Retinal pigment epithelial cell (primary cell): ENCODE results near the gene CARD19.

ENCODE experiments used
- DNase-seq: peaks from one replicate; pipeline ENCODE4 v3.0.0-alpha.2; 2010; ENCODE audit warnings: low read depth
- H3K4me3 ChIP-seq: 2 replicates; pipeline ENCODE4 v1.5.1; 2011; ENCODE audit warnings: mild to moderate bottlenecking, low read length, control low read depth, moderate library complexity
- CTCF ChIP-seq: conservative IDR thresholded peaks from 2 replicates; pipeline ENCODE4 v1.5.1; 2011; ENCODE audit warnings: low read depth, low read length, control low read depth, inconsistent platforms

CARD19 gene

GRCh38 chr9:93077811-93078210, 18.2 kb upstream of the CARD19 start:
- TF ChIP-seq CTCF, result no peak
- H3K4me3 ChIP-seq, result no peak overlapping the region
- no peak for DNase-seq

- no peak for DNase-seq
Observed at GRCh38 chr9:93079371-93079770, 16.6 kb upstream of the CARD19 start.

GRCh38 chr9:93080406-93080805, 15.6 kb upstream of the CARD19 start:
- TF ChIP-seq CTCF, result no peak
- no peak for DNase-seq

More at GRCh38 chr9:93079371-93079770, 16.6 kb upstream of the CARD19 start:
- H3K4me3 ChIP-seq, result no peak overlapping the region
- no peak for TF ChIP-seq CTCF

GRCh38 chr9:93081081-93081529, 14.9 kb upstream of the CARD19 start:
- no peak for TF ChIP-seq CTCF
- no peak for DNase-seq
- no peak overlapping the region for H3K4me3 ChIP-seq

More at GRCh38 chr9:93080406-93080805, 15.6 kb upstream of the CARD19 start:
- H3K4me3 ChIP-seq, result no peak overlapping the region

- TF ChIP-seq CTCF, result no peak
- no peak for DNase-seq
- H3K4me3 ChIP-seq, result no peak overlapping the region
Observed at GRCh38 chr9:93081931-93082330, 14.1 kb upstream of the CARD19 start.

GRCh38 chr9:93082841-93083411, 13.1 kb upstream of the CARD19 start:
- no peak overlapping the region for H3K4me3 ChIP-seq
- DNase-seq, result no peak
- no peak for TF ChIP-seq CTCF
